GM18868 (cell line): Measurements from ENCODE around the gene FOXF1.

Experiments
- ATAC-seq: cut with Tn5 transposase; IDR thresholded peaks from one replicate; pipeline ENCODE4 v1.9.1; 2021; ENCODE audit warnings: mild to moderate bottlenecking, moderate library complexity; ENCODE audit not compliant: unreplicated experiment

FOXF1 gene

GRCh38 chr16:86503830-86504229 is 6.5 kb upstream of the FOXF1 start:
- ATAC-seq = no peak

GRCh38 chr16:86504315-86505184 is 5.8 kb upstream of the FOXF1 start:
- ATAC-seq = no peak

- ATAC-seq = no peak
Observed at GRCh38 chr16:86505185-86505898, 5.0 kb upstream of the FOXF1 start.

- no peak for ATAC-seq
Observed at GRCh38 chr16:86505899-86506864, 4.1 kb upstream of the FOXF1 start.

GRCh38 chr16:86507173-86508027 is 2.9 kb upstream of the FOXF1 start:
- ATAC-seq = no peak

GRCh38 chr16:86508028-86508946 is 2.0 kb upstream of the FOXF1 start:
- ATAC-seq = no peak

- no peak for ATAC-seq
Observed at GRCh38 chr16:86508947-86509758, 1.2 kb upstream of the FOXF1 start.

- no peak for ATAC-seq
Observed at GRCh38 chr16:86509759-86510464, 415 bp upstream of the FOXF1 start.

GRCh38 chr16:86511317-86512161 is 1.2 kb downstream of the FOXF1 start:
- ATAC-seq = no peak

GRCh38 chr16:86512301-86512859 is 2.1 kb downstream of the FOXF1 start:
- ATAC-seq = no peak

GRCh38 chr16:86512860-86513470 is 2.6 kb downstream of the FOXF1 start:
- no peak for ATAC-seq

- no peak for ATAC-seq
Observed at GRCh38 chr16:86513471-86514277, 3.3 kb downstream of the FOXF1 start.

GRCh38 chr16:86514481-86515376 is 4.4 kb downstream of the FOXF1 start:
- ATAC-seq = no peak

- ATAC-seq = no peak
Observed at GRCh38 chr16:86515413-86515776, 5.1 kb downstream of the FOXF1 start.
